ENCODE data around the gene DDX4. TPM values are rescaled to one million over a fixed set of nuclear protein-coding genes. Genes with fewer than 3 reads are reported as not detected.

DDX4 gene
- polyA plus RNA-seq, 3 donors: not detected

GRCh38 chr5:55836191-55836590, 98.3 kb downstream of the DDX4 start:
- H3K4me3 ChIP-seq (replicated peaks in 1 of 3; ENCODE audit: low read depth in 2 of 3, low read length in 3 of 3): no peak overlapping the region
- DNase-seq: no peak
- no peaks in the 10 kb centered on the region for H3K79me2 ChIP-seq (ENCODE audit: insufficient read depth, low read length)
- no peak overlapping the region for H3K4me2 ChIP-seq (replicated peaks; ENCODE audit: extremely low read depth, low read length, poor library complexity, severe bottlenecking)
- H3K4me3 Mint-ChIP-seq: no peak overlapping the region
- no CpG with 5 or more reads among the region's 1 CpG for WGBS (ENCODE audit: insufficient coverage)
- peaks cover 7 to 14% of the 10 kb centered on the region in 2 donors for H3K9me3 ChIP-seq (replicated peaks in 1 of 2; ENCODE audit: control insufficient read depth in 1 of 2, insufficient read depth in 1 of 2, low read length in 2 of 2)
- no peak overlapping the region for H3K27ac ChIP-seq (ENCODE audit: low read depth in 1 of 2, low read length in 2 of 2)
- H3K27me3 Mint-ChIP-seq (ENCODE audit: low read depth in 3 of 3): peaks cover 0 to 4% (median 0%) of the 10 kb centered on the region in 3 donors
- H3K4me1 ChIP-seq (ENCODE audit: control insufficient read depth in 1 of 2, insufficient read depth in 2 of 2, low read length in 2 of 2): no peaks in the 10 kb centered on the region
- H2AFZ ChIP-seq (ENCODE audit: insufficient read depth, low read depth, low read length, poor library complexity, severe bottlenecking): no peak overlapping the region
- H4K20me1 ChIP-seq (ENCODE audit: insufficient read depth, low read length): no peaks in the 10 kb centered on the region
- H3K9ac ChIP-seq (ENCODE audit: insufficient read depth, low read length, poor library complexity, severe bottlenecking): no peak overlapping the region
- peaks cover 4% of the 10 kb centered on the region for H3K4me1 Mint-ChIP-seq
- H3K9me3 Mint-ChIP-seq: peaks cover 13 to 23% (median 16%) of the 10 kb centered on the region in 7 donors
- H3K36me3 ChIP-seq (replicated peaks in 1 of 2; ENCODE audit: control insufficient read depth in 1 of 2, insufficient read depth in 2 of 2, low read length in 2 of 2): no peaks in the 10 kb centered on the region
- H3K36me3 Mint-ChIP-seq: peaks cover 2 to 6% of the 10 kb centered on the region in 2 donors
- no peaks in the 10 kb centered on the region for H3K27me3 ChIP-seq (ENCODE audit: control insufficient read depth in 2 of 2, insufficient read depth in 2 of 2, low read length in 2 of 2)
- TF ChIP-seq CTCF (IDR thresholded peaks at IDR 0.05): no peak
- peak overlapping the region in 1 of 7 donors; percentile 32 for H3K27ac Mint-ChIP-seq
- intact Hi-C loops (cut with micrococcal nuclease): no loop called here

- Histone ChIP-seq H3K36me3 (replicated peaks in 1 of 2; ENCODE audit: control insufficient read depth in 1 of 2, insufficient read depth in 2 of 2, low read length in 2 of 2) (no peaks in the 10 kb centered on the region), H3K9ac (ENCODE audit: insufficient read depth, low read length, poor library complexity, severe bottlenecking) (no peak overlapping the region), H3K4me2 (replicated peaks; ENCODE audit: extremely low read depth, low read length, poor library complexity, severe bottlenecking) (no peak overlapping the region), H2AFZ (ENCODE audit: insufficient read depth, low read depth, low read length, poor library complexity, severe bottlenecking) (no peak overlapping the region), H4K20me1 (ENCODE audit: insufficient read depth, low read length) (no peaks in the 10 kb centered on the region), H3K4me3 (replicated peaks in 1 of 3; ENCODE audit: low read depth in 2 of 3, low read length in 3 of 3) (no peak overlapping the region), H3K27me3 (ENCODE audit: control insufficient read depth in 2 of 2, insufficient read depth in 2 of 2, low read length in 2 of 2) (no peaks in the 10 kb centered on the region), H3K4me1 (ENCODE audit: control insufficient read depth in 1 of 2, insufficient read depth in 2 of 2, low read length in 2 of 2) (no peaks in the 10 kb centered on the region), H3K27ac (ENCODE audit: low read depth in 1 of 2, low read length in 2 of 2) (no peak overlapping the region), H3K79me2 (ENCODE audit: insufficient read depth, low read length) (no peaks in the 10 kb centered on the region), H3K9me3 (replicated peaks in 1 of 2; ENCODE audit: control insufficient read depth in 1 of 2, insufficient read depth in 1 of 2, low read length in 2 of 2) (no peaks in the 10 kb centered on the region)
- no peak for DNase-seq
- Mint-ChIP-seq H3K36me3 (peaks cover 0 to 3% of the 10 kb centered on the region in 2 donors), H3K27me3 (ENCODE audit: low read depth in 3 of 3) (peaks cover 0 to 4% (median 0%) of the 10 kb centered on the region in 3 donors), H3K9me3 (peaks cover 0 to 17% (median 8%) of the 10 kb centered on the region in 7 donors), H3K4me3 (no peak overlapping the region), H3K4me1 (no peaks in the 10 kb centered on the region), H3K27ac (no peak overlapping the region)
- TF ChIP-seq CTCF (IDR thresholded peaks at IDR 0.05): no peak
- WGBS (ENCODE audit: insufficient coverage): 86% methylated on average over 1 of the region's 2 CpGs
- intact Hi-C loops (cut with micrococcal nuclease): no loop called here
Observed at GRCh38 chr5:55841976-55842375, 104.1 kb downstream of the DDX4 start.
